ENCODE measurements around the gene WDR11.

- TF ChIP-seq CTCF (IDR thresholded peaks at IDR 0.05 in 8 of 11, conservative IDR thresholded peaks at IDR 0.05 in 3 of 11) (no peak), POLR2A (IDR thresholded peaks at IDR 0.05) (no peak), POLR2AphosphoS5 (IDR thresholded peaks at IDR 0.05) (no peak)
Measured at GRCh38 chr10:120917521-120918250, 66.5 kb downstream of the WDR11 start.

Measured in spleen (tissue), 7 donors.